ENCODE results near the gene PLA2G4B.

The PLA2G4B gene

DNA sequence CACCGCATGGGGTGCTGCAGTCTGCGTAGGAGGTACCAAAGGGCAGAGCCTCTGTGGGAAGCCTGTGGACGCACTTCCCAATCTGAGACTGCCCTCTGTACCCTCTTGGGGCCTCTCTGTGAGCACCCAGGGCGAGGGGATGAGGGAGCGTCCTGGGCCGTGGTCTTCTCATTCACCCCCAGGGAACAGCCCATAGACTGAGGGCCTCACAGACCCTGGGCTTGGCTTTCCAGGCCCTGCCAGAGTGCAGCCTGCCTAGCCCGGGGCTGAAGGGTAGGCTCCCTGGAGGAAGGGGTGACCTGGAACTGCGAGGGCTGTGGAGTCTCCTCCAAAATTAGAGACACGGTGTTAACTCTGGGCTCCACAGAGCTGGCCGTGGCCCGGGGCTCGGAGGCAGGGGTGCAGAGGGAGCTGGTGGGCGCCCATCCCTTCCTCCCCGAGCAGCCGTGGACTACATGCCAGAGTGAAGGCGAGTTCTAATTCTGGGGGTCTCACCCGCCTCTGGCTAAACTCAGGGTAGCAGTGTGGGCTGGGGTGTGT, 55.7 kb downstream of the PLA2G4B start:
- H3K4me3 ChIP-seq (ENCODE audit: low read depth, low read length), result no peak overlapping the region
- TF ChIP-seq, protein P1, sequence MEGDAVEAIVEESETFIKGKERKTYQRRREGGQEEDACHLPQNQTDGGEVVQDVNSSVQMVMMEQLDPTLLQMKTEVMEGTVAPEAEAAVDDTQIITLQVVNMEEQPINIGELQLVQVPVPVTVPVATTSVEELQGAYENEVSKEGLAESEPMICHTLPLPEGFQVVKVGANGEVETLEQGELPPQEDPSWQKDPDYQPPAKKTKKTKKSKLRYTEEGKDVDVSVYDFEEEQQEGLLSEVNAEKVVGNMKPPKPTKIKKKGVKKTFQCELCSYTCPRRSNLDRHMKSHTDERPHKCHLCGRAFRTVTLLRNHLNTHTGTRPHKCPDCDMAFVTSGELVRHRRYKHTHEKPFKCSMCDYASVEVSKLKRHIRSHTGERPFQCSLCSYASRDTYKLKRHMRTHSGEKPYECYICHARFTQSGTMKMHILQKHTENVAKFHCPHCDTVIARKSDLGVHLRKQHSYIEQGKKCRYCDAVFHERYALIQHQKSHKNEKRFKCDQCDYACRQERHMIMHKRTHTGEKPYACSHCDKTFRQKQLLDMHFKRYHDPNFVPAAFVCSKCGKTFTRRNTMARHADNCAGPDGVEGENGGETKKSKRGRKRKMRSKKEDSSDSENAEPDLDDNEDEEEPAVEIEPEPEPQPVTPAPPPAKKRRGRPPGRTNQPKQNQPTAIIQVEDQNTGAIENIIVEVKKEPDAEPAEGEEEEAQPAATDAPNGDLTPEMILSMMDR (IDR thresholded peaks at IDR 0.05; ENCODE audit: low read depth, low read length), result no peak

DNA sequence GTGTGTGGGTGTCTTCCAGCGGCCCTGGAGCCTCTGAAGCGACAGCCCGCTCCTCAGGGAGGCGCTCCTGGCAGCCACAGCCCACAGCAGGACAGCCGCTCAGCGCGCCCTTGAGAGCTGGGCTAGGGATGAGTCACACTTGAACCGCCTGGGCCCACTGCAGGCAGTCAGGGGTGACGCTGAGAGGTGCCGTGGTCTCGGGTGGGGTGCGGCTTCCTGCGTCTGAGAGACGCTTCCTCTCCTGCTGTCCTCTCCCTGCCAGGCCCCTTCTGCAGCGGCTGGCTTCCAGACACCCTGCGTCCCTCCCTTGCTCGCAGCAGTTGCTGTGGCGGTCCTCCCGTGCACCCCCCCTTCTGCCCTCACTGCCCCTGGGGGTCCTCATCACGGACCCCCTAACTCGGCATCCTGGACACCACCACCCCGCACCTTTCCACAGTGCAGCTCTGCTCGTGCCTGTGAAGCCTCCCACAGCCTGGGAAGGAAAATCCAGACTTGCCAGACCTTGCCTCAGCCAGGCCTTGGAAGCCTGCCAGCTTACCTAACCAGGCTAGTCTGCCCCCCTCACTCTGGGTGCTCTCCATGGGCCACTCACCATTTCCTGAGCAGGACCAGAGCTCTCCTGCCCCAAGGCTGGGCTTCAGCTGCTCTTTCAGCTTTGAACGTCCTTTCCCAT, 56.3 kb downstream of the PLA2G4B start:
- H3K4me3 ChIP-seq (ENCODE audit: low read depth, low read length), result no peak overlapping the region
- TF ChIP-seq, protein P1 (IDR thresholded peaks at IDR 0.05; ENCODE audit: low read depth, low read length), result 0 out of 2 replicates have a peak, but pooled peaks have one; percentile 8

DNA sequence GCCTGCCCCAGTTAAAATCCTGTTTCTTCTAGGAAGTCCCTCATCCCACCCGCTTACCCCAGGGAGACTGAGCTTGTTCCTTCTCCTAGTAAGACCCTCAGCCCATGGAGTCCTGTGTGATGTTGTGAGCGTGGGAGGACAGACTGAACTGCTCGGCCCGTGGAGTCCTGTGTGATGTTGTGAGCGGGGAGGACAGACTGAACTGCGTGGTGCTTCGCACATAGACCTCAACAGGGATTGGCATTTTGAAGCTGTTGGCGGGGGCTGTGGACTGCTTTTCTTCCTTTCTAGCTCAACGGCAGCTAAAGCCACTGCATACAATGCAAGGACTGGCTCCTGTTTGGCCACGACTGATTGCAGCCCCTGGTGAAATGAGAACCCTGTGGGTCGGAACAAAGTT, 56.8 kb downstream of the PLA2G4B start:
- no peak overlapping the region for H3K4me3 ChIP-seq (ENCODE audit: low read depth, low read length)
- TF ChIP-seq, protein P1 (IDR thresholded peaks at IDR 0.05; ENCODE audit: low read depth, low read length), result no peak

DNA sequence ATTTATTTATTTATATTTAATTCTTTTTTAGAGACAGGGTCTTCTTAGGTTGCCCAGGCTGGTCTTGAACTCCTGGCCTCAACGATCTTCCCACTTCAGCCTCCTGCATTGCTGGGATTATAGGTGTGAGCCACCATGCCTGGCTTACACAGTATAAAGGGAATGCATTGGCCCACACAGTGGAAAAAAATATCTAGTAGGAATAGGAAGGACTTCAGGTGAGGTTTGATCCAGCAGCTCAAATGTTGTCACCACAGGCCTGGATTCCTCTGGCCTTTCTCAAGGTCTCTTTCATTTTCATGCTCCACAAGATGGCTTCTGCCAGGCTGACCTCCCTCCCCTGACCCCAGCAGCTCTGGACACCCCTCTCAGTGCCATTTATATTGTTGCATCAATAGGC, 57.3 kb downstream of the PLA2G4B start:
- TF ChIP-seq, protein P1 (IDR thresholded peaks at IDR 0.05; ENCODE audit: low read depth, low read length), result no peak
- no peak overlapping the region for H3K4me3 ChIP-seq (ENCODE audit: low read depth, low read length)

DNA sequence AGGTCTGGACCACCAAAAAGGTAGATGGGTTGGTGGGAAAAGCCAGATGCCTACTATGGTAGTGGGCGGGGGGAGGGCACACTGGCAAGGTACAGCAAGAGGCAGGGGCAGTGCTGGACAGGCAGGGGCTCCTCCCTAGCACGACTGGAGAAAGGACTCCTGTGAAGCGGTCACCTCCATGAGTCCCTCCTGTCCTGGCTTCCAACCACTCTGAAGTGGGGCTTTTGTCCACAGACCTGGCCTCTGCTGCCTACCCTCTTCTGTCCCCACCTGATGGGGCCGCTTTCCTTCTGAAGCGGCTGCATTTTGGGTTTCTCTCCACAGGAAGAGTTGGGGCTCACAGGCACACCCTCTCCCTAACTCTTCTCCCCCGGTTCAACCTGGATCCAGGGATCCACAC, 57.9 kb downstream of the PLA2G4B start:
- no peak overlapping the region for H3K4me3 ChIP-seq (ENCODE audit: low read depth, low read length)
- TF ChIP-seq, protein P1 (IDR thresholded peaks at IDR 0.05; ENCODE audit: low read depth, low read length), result no peak

DNA sequence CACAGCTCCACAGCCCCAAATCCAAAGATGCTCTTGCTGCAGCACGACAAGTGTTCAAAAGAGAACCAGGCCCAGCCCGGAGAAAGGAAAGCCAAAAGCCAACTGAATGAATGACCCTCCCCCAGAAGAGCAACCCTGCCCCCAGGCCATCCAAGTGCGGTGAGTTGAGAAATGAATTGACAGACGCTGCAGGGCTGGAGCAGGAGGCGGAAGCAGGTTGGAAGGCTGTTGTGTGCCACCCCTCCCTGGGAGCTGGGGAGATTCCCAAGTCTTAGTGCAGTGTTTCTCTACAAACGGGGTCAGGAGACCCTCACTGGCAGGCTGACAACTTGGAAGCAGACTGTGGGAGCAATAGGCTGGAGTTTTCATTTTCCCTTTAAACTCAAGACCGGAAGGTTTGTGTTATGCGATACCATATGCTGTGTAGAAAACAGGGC, 58.7 kb downstream of the PLA2G4B start:
- TF ChIP-seq, protein P1 (IDR thresholded peaks at IDR 0.05; ENCODE audit: low read depth, low read length), result no peak

More for the DNA sequence above, 58.7 kb downstream of the PLA2G4B start:
- no peak overlapping the region for H3K4me3 ChIP-seq (ENCODE audit: low read depth, low read length)
